GM18511 (cell line): ENCODE data around the gene NCBP1.

Experiments used
- ATAC-seq: cut with Tn5 transposase; IDR thresholded peaks from one replicate; pipeline ENCODE4 v1.9.1; 2021; ENCODE audit warnings: mild to moderate bottlenecking, moderate library complexity; ENCODE audit not compliant: unreplicated experiment

The NCBP1 gene

DNA sequence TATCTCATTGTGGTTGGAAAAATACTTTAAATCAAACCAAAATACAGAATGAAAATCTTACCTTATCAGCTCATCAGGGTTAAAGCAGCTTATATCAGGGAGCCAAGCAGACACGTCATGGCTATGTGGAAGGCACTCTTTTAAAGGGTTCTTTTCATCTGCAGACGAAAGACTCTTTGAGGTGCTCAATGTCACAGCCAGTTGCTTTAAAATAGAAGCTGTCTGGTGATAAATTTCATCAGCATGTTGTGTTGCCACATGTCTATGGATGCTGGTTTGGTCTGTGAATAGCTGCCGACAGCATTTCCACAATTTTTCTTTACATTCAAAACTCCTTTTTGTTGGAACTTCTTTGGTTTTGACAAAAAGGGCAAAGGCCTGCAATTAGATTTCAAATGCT lies 8.0 kb upstream of the NCBP1 start:
- no peak for ATAC-seq

DNA sequence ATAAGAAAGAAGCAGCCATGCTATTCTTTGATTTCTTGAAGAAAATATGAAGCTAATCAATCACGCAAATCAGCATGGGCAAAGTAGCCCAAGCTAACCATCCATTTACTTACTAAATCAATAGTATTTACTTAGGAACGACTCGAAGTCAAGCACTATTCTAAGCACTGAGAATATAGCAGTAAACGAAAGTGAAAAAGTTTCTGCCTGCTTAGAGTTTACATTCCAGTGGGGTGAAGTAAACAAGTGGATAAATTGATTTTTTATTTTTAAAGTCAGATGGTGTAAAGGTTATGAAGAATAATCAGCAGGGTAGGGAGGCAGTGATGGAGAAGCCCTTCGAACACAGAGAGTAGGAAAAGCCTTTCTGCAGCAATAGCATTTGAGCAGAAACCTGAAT lies 6.0 kb upstream of the NCBP1 start:
- no peak for ATAC-seq

DNA sequence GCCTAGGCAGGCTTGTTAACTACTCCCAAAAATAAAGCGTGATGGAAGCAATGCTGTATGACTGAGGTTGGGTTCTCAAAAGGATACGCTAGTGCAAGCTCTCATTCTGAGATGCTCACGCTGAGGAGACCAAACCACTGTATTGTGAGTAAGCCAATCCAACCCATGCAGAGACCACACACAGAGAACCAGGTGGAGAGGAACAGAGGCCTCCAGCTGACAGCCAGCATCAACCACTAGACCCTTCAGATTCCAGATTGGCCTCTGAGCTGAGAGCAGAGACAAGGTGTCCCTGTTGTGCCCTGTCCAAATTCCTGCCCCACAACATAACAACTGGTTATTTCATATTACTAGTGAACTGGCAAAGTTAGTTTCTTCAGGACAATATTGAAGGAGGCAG lies 5.0 kb upstream of the NCBP1 start:
- no peak for ATAC-seq

DNA sequence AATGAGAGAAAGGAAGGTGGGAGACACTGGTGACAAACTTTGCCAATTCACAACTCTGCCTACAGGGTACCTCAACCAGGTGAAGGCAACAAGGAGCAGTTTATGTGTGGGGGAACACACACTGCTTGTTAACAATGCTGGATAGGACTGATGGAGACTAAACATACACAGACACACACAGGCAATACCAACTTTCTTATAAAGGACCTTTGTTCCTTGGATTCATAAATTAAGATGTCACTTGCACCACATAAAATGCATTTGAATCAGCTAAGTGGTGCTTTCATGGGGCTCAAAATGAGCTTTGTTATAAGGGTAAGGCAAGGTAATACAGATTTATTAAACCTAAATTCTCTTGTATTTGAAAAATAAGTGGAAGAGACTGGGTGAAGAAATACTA lies 4.5 kb upstream of the NCBP1 start:
- no peak for ATAC-seq

DNA sequence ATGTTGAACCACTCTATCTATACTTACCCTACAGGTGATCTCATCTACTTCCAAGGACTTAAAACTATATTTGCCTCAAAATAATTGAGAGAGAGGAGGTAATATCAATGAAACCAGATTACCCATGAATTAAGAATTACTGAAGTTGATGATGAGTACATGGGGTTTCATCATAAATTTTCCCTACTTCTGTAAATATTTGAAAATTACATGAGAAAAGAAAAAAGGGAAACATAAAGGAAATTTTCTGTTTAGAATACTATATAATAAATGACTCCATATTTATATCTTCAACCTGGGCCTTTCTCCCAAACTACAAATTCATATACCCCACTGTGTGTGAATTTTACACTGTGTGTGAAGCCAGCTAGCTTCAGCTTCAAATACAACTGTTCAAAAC lies 3.0 kb upstream of the NCBP1 start:
- no peak for ATAC-seq

DNA sequence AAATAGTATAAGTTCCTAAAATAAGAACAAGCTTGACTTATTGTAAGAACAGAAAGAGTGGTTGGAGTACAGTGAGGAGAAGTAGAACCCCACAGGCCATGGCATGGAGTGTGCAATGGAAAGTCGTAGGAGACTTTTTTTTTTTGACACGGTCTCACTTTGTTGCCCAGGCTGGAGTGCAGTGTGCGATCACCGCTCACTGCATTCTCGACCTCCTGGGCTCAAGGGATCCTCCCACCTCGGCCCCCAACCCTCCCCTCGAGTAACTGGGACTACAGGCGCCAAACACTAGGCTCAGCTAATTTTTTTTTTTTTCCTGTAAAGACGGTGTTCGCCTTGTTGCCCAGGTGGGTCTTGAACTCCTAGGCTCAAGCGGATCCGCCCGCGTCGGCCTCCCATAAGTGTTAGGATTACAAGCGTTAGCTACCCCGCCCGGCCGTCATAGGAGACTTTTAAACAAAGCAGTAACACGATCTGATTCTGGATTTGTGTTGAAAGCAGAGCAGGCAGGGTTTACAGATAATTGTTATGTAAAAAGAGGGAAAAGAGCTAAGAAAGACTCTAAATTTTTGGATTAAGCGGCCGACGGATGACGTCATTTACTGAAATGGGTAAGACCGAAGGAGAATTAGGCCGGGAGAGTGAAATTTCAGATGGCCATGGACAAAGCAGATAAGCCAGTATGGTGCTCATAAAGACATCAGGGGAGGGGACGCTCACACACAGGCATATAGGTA lies 1.2 kb upstream of the NCBP1 start:
- ATAC-seq, result peak; percentile 14

DNA sequence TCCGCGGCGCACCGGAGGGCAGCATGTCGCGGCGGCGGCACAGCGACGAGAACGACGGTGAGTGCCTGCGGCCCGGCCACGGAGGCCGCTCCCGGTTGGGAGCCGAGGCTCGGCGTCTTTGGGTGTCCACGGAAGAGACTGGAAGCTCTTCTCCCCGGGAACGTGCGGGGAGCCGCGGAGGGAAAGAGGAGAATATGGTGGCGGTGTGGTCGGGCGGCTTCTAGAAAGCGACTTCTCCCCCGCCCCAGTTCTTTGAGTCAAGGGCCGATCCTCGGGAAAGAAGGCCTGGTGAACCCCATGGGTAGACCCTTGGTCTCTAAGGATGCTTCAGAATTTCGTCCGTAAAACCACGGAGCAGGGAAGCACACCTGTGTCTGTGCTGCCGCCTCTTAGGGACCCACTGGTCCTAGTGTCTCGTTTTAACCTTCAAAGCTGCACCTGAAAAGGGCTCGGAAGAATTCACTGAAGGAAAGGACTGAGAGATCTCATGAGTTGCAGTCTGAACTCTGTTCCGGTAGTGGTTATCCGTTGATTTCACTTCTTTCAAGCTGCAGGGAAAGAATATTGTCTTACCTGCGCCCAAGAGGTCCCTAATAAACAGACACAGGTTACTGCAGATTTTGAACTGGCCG lies 354 bp downstream of the NCBP1 start:
- peak; percentile 2 for ATAC-seq

DNA sequence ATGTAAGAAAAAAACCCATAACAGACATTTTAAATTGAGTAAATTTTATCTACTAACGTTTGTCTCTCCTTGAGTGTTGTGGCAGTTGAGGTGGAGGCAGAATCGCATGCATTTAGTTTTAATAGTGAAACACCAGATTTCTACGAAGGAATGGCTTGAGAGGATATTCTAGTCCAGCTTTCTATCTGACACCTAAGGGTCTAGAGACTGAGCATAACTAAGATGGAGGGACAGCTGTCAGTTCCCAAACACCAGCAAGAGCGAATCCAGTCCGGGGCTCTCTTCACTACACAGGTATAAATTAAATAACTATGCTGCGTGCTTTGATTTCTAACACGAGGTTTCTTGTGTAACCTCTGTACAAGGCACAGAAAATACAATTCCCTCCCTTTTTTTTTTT lies 1.4 kb downstream of the NCBP1 start:
- ATAC-seq, result no peak

DNA sequence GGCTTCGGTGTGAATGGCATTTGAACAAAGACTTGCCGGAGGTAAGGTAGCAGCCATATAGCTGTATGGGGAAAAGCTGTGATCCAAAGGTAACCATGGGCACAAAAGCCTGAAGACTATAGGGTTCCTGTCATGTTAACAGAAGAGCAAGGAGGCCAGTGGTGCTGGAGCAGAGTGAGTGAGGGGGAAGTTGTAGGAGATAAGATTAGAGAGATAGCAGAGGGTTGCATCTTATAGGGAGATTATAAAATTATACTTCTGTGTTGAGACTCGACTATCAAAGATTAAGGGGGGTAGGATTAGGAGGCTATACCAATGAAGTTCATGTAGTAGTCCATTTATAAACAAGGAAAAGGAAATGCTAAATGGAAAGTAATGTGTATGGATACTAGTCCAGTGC lies 3.3 kb downstream of the NCBP1 start:
- no peak for ATAC-seq

DNA sequence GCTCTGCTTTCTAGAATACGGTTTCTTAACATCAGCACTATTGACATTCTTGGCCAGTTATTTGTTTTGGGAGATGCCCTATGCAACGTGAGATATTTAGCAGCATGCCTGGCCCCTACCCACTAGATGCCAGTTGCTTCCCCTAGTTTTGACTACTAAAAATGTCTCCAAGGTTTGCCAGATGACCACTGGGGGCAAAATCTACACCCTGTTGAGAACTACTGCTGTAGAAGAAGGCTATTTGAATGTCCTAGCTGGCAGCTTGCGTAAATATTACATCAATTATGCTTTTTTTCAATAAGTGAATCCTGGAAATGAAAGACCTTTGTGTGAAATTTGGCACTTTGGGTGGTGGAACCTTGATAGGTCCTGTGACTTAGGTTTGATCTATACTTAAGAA lies 5.0 kb downstream of the NCBP1 start:
- ATAC-seq, result no peak

DNA sequence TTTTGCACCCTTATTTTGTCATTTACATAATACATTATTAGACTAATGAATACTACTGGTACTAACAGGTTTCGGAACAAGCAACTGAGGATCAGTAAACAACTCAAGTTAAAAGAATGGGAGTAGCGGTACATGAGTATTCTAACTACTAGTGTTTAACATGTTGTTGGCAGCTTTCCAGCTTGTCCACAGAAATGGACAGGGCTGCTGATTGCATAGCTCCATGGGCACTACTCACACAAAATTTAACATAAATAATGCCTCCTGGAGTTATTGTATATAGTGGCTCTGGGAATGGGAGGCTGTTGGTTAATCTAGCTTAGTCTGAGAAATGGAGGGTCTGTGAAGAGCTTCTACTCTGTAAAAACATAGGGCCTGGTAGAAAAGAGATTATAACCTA lies 6.7 kb downstream of the NCBP1 start:
- ATAC-seq, result no peak

DNA sequence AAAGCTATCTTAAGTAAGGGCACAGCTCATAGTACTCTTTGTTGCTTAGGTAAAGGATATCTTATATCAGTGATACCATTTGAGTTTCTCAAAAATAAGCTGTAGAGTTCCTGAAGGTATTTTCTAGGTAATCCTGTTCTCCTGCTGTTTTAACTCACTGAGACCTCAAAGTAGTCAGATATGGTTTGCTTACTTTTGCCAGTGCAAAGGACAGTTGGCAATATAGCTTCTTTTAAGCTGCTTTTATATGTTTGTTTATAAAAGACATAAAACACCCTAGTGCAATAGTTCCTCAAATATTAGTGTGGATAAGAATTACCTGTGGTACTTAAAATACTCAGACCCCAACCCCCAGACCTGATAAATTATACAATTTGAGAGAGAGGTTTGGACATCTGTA lies 12.1 kb downstream of the NCBP1 start:
- no peak for ATAC-seq

DNA sequence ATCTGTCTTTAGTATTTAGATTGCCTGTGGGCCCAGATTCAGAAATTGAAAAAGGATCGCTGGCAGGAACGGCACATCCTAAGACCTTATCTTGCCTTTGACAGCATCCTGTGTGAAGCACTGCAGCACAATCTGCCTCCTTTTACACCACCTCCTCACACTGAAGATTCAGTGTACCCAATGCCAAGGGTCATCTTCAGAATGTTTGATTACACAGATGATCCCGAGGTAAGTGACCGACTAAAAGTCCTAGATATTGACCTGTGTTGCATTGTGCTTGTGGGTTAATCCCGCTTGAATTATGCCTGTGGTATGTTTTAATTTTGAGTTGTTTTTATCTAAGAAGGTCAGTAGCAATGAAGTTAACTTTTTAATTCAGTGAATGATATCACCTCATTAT lies 14.4 kb downstream of the NCBP1 start:
- ATAC-seq, result no peak

DNA sequence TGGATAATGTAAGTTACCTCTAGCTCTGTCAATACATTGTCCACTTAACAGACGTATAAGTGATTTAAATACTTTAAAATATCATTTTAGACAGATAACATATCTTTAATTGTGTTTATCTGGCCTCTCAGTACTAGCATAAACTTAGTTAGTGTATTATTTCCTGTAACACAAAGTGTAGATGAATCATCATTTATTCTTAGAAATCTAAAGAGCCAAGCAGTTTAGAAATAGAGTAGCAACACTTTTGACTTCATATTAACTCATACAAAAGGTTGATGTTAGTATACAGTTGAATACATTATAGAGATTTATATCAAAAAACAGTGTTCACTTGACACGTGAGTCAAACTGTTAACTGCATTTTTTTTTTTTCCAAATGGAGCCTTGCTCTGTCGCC lies 18.0 kb downstream of the NCBP1 start:
- ATAC-seq, result no peak

DNA sequence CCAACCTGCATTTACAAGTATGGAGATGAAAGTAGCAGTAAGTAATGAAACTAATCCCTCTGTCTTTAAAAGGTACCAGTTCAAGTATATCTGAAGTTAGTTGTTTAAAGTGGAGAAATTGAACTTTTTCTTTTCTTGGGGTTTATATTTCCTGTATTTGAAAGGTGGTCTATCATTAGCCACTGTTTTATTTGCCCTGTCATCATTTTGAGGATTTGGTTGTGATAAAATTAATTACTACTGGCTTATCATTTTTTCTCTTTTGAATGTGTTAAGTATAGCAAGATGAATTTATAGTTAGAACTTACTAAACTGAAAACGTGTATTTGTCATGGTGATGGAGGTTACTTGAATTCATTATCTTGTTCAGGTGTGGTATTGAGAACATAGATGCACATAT lies 25.1 kb downstream of the NCBP1 start:
- ATAC-seq, result no peak

DNA sequence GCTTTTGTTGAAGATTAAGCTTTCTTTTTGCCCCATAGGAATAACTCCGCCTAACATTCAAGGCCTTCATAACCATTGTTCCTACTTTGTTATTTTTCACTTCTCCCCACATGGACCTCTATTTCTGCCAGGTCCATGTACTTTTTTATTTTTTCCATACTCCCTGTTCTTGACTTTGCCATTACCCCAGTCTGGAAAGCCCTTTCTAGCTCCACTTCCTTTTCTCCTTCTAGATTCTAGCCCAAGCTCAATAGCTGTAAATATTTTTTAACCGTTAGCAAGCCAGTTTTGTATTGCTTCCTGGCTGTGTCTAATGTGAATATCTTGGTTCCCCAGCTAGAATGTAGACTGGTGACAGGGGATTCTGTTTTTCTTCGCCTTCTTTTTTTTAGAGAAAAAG lies 26.1 kb downstream of the NCBP1 start:
- no peak for ATAC-seq

DNA sequence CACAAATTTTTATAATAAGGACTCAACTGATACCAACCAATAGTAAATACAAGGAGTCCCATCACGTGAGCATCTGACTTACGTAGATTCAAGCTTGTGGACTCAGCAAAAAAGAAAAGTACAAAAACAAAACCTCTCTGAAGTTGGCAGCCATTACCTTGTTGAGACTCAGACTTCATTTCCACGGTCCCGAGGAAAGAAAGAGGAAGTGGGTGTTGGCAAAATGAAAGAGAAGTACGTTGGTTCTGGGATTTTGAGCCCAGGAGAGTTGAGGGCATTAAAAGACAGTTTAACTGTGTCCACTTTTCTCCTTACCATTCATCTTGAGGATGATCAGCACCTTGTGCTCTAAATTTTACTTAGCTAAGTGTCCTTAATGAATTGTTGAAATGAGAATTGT lies 26.7 kb downstream of the NCBP1 start:
- ATAC-seq, result no peak

DNA sequence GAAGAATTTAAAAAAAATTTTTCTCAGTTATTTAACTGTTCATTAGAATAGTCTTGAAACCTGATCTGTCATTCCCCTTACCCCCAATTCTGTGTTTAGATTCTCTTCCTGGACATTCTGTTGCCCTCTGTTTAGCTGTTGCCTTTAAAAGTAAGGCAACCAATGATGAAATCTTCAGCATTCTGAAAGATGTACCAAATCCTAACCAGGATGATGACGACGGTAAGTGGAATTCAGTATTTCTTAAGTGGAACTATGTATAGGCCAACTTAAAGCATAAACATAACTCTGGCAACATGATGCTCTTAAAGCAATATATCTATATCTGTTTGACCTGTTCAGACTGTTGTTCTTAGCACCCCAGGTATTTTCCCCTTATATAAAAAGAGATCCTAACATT lies 27.2 kb downstream of the NCBP1 start:
- ATAC-seq, result no peak

DNA sequence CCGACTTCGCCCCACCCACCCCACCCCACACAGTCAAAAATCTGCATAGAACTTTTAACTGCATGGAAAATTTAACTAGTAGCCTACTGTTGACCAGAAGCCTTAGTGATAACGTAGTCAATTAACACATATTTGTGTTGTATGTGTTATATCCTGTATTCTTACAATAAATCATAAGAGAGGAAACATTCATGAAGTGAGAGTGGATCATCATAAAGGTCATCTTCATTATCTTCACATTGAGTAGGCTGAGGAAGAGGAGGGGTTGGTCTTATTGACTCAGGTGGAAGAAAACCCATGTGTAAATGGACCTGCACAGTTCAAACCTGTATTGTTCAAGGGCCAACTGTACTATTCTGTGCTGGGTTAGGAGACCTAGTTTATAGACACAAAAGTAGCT lies 32.1 kb downstream of the NCBP1 start:
- ATAC-seq, result no peak

DNA sequence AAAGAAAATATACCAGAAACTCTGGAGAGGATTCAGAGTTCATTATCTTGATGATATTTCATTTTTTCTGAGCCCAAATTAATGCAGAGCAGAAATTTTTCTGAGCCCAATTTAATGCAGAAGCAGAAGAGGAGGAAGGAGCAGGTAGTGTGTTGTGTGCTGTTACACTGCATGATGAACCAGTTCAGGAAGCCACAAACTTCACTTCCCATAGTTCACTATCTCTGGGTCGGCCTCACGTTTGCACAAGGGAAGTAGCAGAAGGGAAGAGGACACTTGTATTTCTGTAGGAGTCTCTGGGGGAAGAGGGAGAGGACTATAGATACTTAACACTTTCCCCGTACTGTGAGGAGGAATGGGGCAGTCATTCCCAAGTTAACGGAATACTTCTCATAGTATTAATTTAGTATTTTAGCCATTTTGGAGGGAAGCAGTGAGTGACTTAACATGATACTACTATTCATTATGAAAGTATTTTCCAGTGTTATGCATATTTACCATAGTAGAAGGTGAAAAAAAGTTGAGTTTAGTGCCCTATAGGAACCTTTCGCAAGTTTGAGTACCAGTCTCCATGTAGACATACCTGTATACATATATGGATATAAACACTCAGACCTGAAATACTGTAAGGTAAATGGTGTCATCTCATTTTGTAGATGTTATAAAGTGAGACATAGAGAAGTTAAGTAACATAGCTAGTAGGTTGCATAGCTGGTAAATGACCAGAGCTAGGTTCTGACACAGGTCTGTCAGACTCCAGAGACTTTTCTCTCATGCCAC lies 33.5 kb downstream of the NCBP1 start:
- no peak for ATAC-seq

DNA sequence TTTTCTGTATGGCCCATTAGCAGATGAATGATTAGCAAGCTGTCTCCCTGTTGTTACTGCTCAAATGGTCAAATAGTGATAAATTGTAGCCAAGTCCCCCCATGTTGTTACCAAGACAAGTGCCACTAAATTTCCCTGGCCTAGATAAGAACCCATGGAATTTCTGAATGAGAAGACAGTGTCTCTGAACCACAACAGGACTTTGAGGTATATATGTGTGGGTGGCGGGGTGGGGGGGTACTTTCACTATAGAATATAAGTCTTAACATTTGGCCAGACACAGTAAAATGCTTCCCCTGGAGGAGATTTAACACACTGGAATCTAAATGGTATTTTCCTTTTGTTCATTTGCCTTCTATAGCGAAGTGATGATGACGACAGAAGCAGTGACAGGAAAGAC lies 34.9 kb downstream of the NCBP1 start:
- ATAC-seq, result no peak

DNA sequence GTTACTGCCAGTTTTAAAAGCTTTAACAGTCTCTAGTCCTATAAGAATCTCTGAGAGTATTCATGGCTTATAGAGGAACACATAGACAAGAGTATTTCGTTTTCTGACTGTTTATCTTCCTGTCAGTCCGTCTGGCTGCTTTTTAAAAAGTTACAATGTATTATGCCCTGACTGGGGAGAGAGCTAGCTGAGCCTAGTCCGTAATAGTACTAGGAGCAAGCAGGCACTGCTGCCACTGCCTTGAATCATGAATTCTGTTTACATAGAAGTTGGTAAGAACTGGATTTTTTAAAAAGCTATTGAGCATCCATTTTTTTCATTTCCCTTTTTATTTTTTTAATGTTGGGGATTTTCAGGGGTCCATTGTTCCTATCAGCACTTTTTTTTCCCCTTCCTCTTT lies 37.0 kb downstream of the NCBP1 start:
- ATAC-seq, result no peak
